Small intestine (tissue), 16 donors: ENCODE data around the gene HHEX. TPM values are rescaled to one million over a fixed set of nuclear protein-coding genes. Genes with fewer than 3 reads are reported as not detected.
"Not testable (repeated sequence)": the region's sequence is repeated elsewhere in the genome, so short reads cannot be mapped to it uniquely, and the experiment has no call there.

Source experiments
- DNase-seq, 2 donors: peaks; one replicate each; pipeline versions ENCODE4 v3.0.0 to v3.0.0-alpha.2; 2013
- FAIRE-seq: peaks from 2 replicates; lab custom pipeline; 2012; peaks lifted over from hg19 to GRCh38; lab: Jason Lieb, UNC
- H3K27ac ChIP-seq, 3 donors: one replicate each; pipeline ENCODE4 v1.5.1; 2013; ENCODE audit warnings: low read length in 2 of 3, mild to moderate bottlenecking in 2 of 3, control low read depth in 1 of 3, inconsistent platforms in 1 of 3, low read depth in 1 of 3, moderate library complexity in 1 of 3
- H3K27me3 ChIP-seq, 3 donors: one replicate each; pipeline ENCODE4 v1.6.1; 2013; ENCODE audit warnings: low read length in 3 of 3, inconsistent platforms in 1 of 3; ENCODE audit not compliant: control insufficient read depth in 3 of 3, insufficient read depth in 3 of 3
- H3K36me3 ChIP-seq, 3 donors: one replicate each; pipeline ENCODE4 v1.6.1; 2013; ENCODE audit warnings: low read length in 3 of 3, inconsistent platforms in 1 of 3, low read depth in 1 of 3, mild to moderate bottlenecking in 1 of 3, moderate library complexity in 1 of 3; ENCODE audit not compliant: control insufficient read depth in 3 of 3, insufficient read depth in 2 of 3
- H3K4me1 ChIP-seq, 3 donors: one replicate each; pipeline ENCODE4 v1.6.1; 2013; ENCODE audit warnings: low read length in 2 of 3, inconsistent platforms in 1 of 3, low read depth in 1 of 3, mild to moderate bottlenecking in 1 of 3, moderate library complexity in 1 of 3; ENCODE audit not compliant: control insufficient read depth in 3 of 3, insufficient read depth in 2 of 3
- H3K4me3 ChIP-seq, 3 donors: one replicate each; pipeline ENCODE4 v1.5.1; 2013; ENCODE audit warnings: low read length in 3 of 3, control low read depth in 1 of 3, inconsistent platforms in 1 of 3, low read depth in 1 of 3, mild to moderate bottlenecking in 1 of 3, moderate library complexity in 1 of 3
- H3K9me3 ChIP-seq, 2 donors: one replicate each; pipeline ENCODE4 v1.6.1; 2013; ENCODE audit warnings: low read depth in 1 of 2, low read length in 1 of 2; ENCODE audit not compliant: control insufficient read depth in 2 of 2, insufficient read depth in 1 of 2
- WGBS, 3 donors: extraction: QIAGEN DNeasy Blood & Tissue Kit; methylation state at CpG; one replicate each; pipeline ENCODE4 v1.1.7; 2013; 5-methylcytosine and 5-hydroxymethylcytosine counted together
- long read RNA-seq, 10 donors: transcript quantifications; one replicate each; lab custom pipeline, GENCODE V29; 2026
- polyA plus RNA-seq, 4 donors: library from polyadenylated mRNA; stranded (reverse) in 3 of 4; unstranded in 1 of 4; fragments of 200-250 nt in 3 of 4; fragments of 120-200 nt in 1 of 4; gene quantifications; one replicate each; pipeline versions ENCODE4 v1.2.1 to v1.2.3, GENCODE V29; 2013
- donor health status: healthy with polysubstance abuse.
- donor health status: control.
- donor health status: control.
- donor health status: Bipolar disorder and iron deficiency.
- donor health status: healthy.

Gene HHEX
- 1 to 10 TPM in 3 of 4 donors, under 1 TPM in 1; 0.67 to 8.4 (median 4.5) TPM for polyA plus RNA-seq
- long read RNA-seq, donor 1, partial matches to known transcripts = 0 of 6 reads
- long read RNA-seq, donor 1, other reads (novel, unspliced or antisense) = 0 of 6 reads
- long read RNA-seq, donor 2, partial matches to known transcripts = 0 of 4 reads
- long read RNA-seq, donor 2, other reads (novel, unspliced or antisense) = 0 of 4 reads
- long read RNA-seq, donor 3, partial matches to known transcripts = 0 of 4 reads
- long read RNA-seq, donor 3, other reads (novel, unspliced or antisense) = 0 of 4 reads
- long read RNA-seq, donor 4 = 0 reads
- long read RNA-seq, donor 5 = 0 reads
- long read RNA-seq, donor 6, transcript HHEX-201 (4 exons, 1,727 nt) = major isoform, 5 of 6 reads
- long read RNA-seq, donor 6, partial matches to known transcripts = 0 of 6 reads
- long read RNA-seq, donor 6, other reads (novel, unspliced or antisense) = 0 of 6 reads
- long read RNA-seq, donor 7 = 0 reads
- long read RNA-seq, donor 8 = 0 reads
- long read RNA-seq, donor 9, partial matches to known transcripts = 0 of 1 reads
- long read RNA-seq, donor 9, other reads (novel, unspliced or antisense) = 0 of 1 reads
- long read RNA-seq, donor 10, transcript HHEX-201 (4 exons, 1,727 nt) = major isoform, 5 of 5 reads
- long read RNA-seq, donor 10, partial matches to known transcripts = 0 of 5 reads
- long read RNA-seq, donor 10, other reads (novel, unspliced or antisense) = 0 of 5 reads

GRCh38 chr10:92689663-92690210 is at the start of gene HHEX:
HHEX (plus strand) TSS chr10:92689955; CDS start chr10:92689987, 32 bp downstream.
- FAIRE-seq = no peak
- H3K4me3 ChIP-seq = peak within 1 kb of the TSS; percentile 44 to 81 (median 63)
- 0 to 2% (median 1%) methylated on average over 23 to 79 of the region's 79 CpGs for WGBS, 3 donors

GRCh38 chr10:92640107-92640506 is 49.6 kb upstream of the HHEX start:
- Histone ChIP-seq H3K36me3 (peaks cover 0 to 9% (median 0%) of the 10 kb centered on the region in 3 donors), H3K4me1 (no peaks in the 10 kb centered on the region), H3K27me3 (no peaks in the 10 kb centered on the region), H3K4me3 (no peak overlapping the region), H3K9me3 (no peaks in the 10 kb centered on the region), H3K27ac (no peak overlapping the region)
- FAIRE-seq (no peak), DNase-seq (no peak)
- 95 to 96% (median 95%) methylated on average over 3 of the region's 3 CpGs for WGBS, 3 donors

More at GRCh38 chr10:92689663-92690210, at the start of gene HHEX:
- H3K27me3 ChIP-seq = peaks cover 9 to 57% (median 12%) of the 10 kb centered on the region in 3 donors
- no peaks in the 10 kb centered on the region for H3K4me1 ChIP-seq
- H3K9me3 ChIP-seq = peaks cover 0 to 10% of the 10 kb centered on the region in 2 donors
- no peaks in the 10 kb centered on the region for H3K36me3 ChIP-seq
- peak within 1 kb of the TSS in 2 of 3 donors; percentile 43 to 92 for H3K27ac ChIP-seq
- peak in 1 of 2 donors; percentile 42 for DNase-seq

- Histone ChIP-seq H3K4me3 (no peak overlapping the region), H3K27me3 (no peaks in the 10 kb centered on the region), H3K4me1 (no peaks in the 10 kb centered on the region), H3K27ac (no peak overlapping the region), H3K36me3 (peaks cover 0 to 6% (median 0%) of the 10 kb centered on the region in 3 donors), H3K9me3 (no peaks in the 10 kb centered on the region)
- 71 to 95% (median 77%) methylated on average over 1 of the region's 1 CpG for WGBS, 3 donors
- FAIRE-seq (no peak), DNase-seq (no peak)
These were observed 48.3 kb upstream of the HHEX start for GRCh38 chr10:92641492-92641891.

GRCh38 chr10:92644921-92645320 is 44.8 kb upstream of the HHEX start:
- Histone ChIP-seq H3K4me1 (no peaks in the 10 kb centered on the region), H3K4me3 (no peak overlapping the region), H3K36me3 (peaks cover 0 to 5% (median 0%) of the 10 kb centered on the region in 3 donors), H3K9me3 (no peaks in the 10 kb centered on the region), H3K27ac (no peak overlapping the region), H3K27me3 (no peaks in the 10 kb centered on the region)
- WGBS, 3 donors = 95 to 100% (median 96%) methylated on average over 2 of the region's 2 CpGs
- no peak for DNase-seq
- no peak for FAIRE-seq

- not testable (repeated sequence) for H3K4me1 ChIP-seq
- WGBS, 3 donors = 75 to 93% (median 87%) methylated on average over 3 of the region's 3 CpGs
These were observed 38.9 kb upstream of the HHEX start for GRCh38 chr10:92650864-92651263.

GRCh38 chr10:92655426-92655825 is 34.3 kb upstream of the HHEX start:
- no peak for DNase-seq
- H3K27ac ChIP-seq = no peak overlapping the region
- peaks cover 0 to under 1% of the 10 kb centered on the region in 2 donors for H3K9me3 ChIP-seq
- peaks cover 0 to 5% (median 2%) of the 10 kb centered on the region in 3 donors for H3K36me3 ChIP-seq
- H3K4me3 ChIP-seq = no peak overlapping the region
- H3K27me3 ChIP-seq = no peaks in the 10 kb centered on the region
- no peak for FAIRE-seq
- WGBS, 3 donors = 73 to 97% (median 87%) methylated on average over 1 of the region's 1 CpG
- H3K4me1 ChIP-seq = no peaks in the 10 kb centered on the region

More at GRCh38 chr10:92650864-92651263, 38.9 kb upstream of the HHEX start:
- H3K27me3 ChIP-seq, H3K36me3 ChIP-seq, H3K27ac ChIP-seq, FAIRE-seq, H3K4me3 ChIP-seq, H3K9me3 ChIP-seq, DNase-seq: not testable (repeated sequence)

GRCh38 chr10:92656266-92656961 is 33.3 kb upstream of the HHEX start:
- H3K36me3 ChIP-seq = peaks cover 0 to 5% (median 2%) of the 10 kb centered on the region in 3 donors
- peaks cover 0 to 3% of the 10 kb centered on the region in 2 donors for H3K9me3 ChIP-seq
- no peak overlapping the region for H3K4me3 ChIP-seq
- H3K27ac ChIP-seq = no peak overlapping the region
- FAIRE-seq (no peak), DNase-seq (no peak)
- H3K27me3 ChIP-seq = no peaks in the 10 kb centered on the region
- no peaks in the 10 kb centered on the region for H3K4me1 ChIP-seq
- 85 to 92% (median 89%) methylated on average over 7 of the region's 7 CpGs for WGBS, 3 donors

- H3K36me3 ChIP-seq = peaks cover 0 to 3% (median 1%) of the 10 kb centered on the region in 3 donors
- H3K9me3 ChIP-seq = peaks cover 0 to 7% of the 10 kb centered on the region in 2 donors
- H3K27me3 ChIP-seq = no peaks in the 10 kb centered on the region
- WGBS, 3 donors = 89 to 92% (median 89%) methylated on average over 5 of the region's 5 CpGs
- DNase-seq (no peak), FAIRE-seq (no peak)
- H3K4me3 ChIP-seq = no peak overlapping the region
- no peaks in the 10 kb centered on the region for H3K4me1 ChIP-seq
- H3K27ac ChIP-seq = no peak overlapping the region
These were observed 32.7 kb upstream of the HHEX start for GRCh38 chr10:92657024-92657423.
